ENCODE measurements around the gene NFIC.
A peak's percentile ranks its signal among the peaks of the same experiment; 100 is the strongest.

Gene NFIC

GRCh38 chr19:3335431-3336350, 30.7 kb upstream of the NFIC start:
- Histone ChIP-seq H3K9ac (ENCODE audit: low read depth, low read length, poor library complexity, severe bottlenecking) (no peak overlapping the region), H3K9me2 (replicated peaks; ENCODE audit: low read depth, low read length) (no peaks in the 10 kb centered on the region), H3K9me3 (ENCODE audit: insufficient read depth, low read depth, low read length) (no peaks in the 10 kb centered on the region), H3K4me1 (ENCODE audit: insufficient read depth, low read length, poor library complexity, severe bottlenecking) (peaks cover 25% of the 10 kb centered on the region), H4K20me1 (ENCODE audit: insufficient read depth, low read length, poor library complexity, severe bottlenecking) (no peaks in the 10 kb centered on the region), H2AFZ (ENCODE audit: low read length) (no peak overlapping the region), H3K79me2 (ENCODE audit: insufficient read depth, low read length) (no peaks in the 10 kb centered on the region), H3K36me3 (ENCODE audit: insufficient read depth, low read length) (no peaks in the 10 kb centered on the region), H3K4me2 (ENCODE audit: low read depth, low read length, poor library complexity, severe bottlenecking) (no peak overlapping the region), H3K4me3 (ENCODE audit: low read length, poor library complexity, severe bottlenecking) (no peak overlapping the region), H3K27me3 (ENCODE audit: insufficient read depth, low read length, poor library complexity, severe bottlenecking) (no peaks in the 10 kb centered on the region), H3F3A (ENCODE audit: low read depth) (peaks cover 2% of the 10 kb centered on the region; the same call in 1 of the 2 replicates)
- no peak for TF ChIP-seq EZH2phosphoT487 (IDR thresholded peaks at IDR 0.05; ENCODE audit: borderline replicate concordance)
- TF ChIP-seq, protein P1, sequence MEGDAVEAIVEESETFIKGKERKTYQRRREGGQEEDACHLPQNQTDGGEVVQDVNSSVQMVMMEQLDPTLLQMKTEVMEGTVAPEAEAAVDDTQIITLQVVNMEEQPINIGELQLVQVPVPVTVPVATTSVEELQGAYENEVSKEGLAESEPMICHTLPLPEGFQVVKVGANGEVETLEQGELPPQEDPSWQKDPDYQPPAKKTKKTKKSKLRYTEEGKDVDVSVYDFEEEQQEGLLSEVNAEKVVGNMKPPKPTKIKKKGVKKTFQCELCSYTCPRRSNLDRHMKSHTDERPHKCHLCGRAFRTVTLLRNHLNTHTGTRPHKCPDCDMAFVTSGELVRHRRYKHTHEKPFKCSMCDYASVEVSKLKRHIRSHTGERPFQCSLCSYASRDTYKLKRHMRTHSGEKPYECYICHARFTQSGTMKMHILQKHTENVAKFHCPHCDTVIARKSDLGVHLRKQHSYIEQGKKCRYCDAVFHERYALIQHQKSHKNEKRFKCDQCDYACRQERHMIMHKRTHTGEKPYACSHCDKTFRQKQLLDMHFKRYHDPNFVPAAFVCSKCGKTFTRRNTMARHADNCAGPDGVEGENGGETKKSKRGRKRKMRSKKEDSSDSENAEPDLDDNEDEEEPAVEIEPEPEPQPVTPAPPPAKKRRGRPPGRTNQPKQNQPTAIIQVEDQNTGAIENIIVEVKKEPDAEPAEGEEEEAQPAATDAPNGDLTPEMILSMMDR (conservative IDR thresholded peaks at IDR 0.05; ENCODE audit: low read length), result no peak

GRCh38 chr19:3336351-3336679, 30.1 kb upstream of the NFIC start:
- Histone ChIP-seq H3K9me2 (replicated peaks; ENCODE audit: low read depth, low read length) (no peaks in the 10 kb centered on the region), H3K9me3 (ENCODE audit: insufficient read depth, low read depth, low read length) (no peaks in the 10 kb centered on the region), H3K27me3 (ENCODE audit: insufficient read depth, low read length, poor library complexity, severe bottlenecking) (no peaks in the 10 kb centered on the region), H3K4me2 (ENCODE audit: low read depth, low read length, poor library complexity, severe bottlenecking) (no peak overlapping the region), H3K4me3 (ENCODE audit: low read length, poor library complexity, severe bottlenecking) (no peak overlapping the region), H3K36me3 (ENCODE audit: insufficient read depth, low read length) (no peaks in the 10 kb centered on the region), H3K79me2 (ENCODE audit: insufficient read depth, low read length) (no peaks in the 10 kb centered on the region), H3K4me1 (ENCODE audit: insufficient read depth, low read length, poor library complexity, severe bottlenecking) (peaks cover 26% of the 10 kb centered on the region), H4K20me1 (ENCODE audit: insufficient read depth, low read length, poor library complexity, severe bottlenecking) (no peaks in the 10 kb centered on the region), H3F3A (ENCODE audit: low read depth) (peaks cover 2% of the 10 kb centered on the region; the same call in 1 of the 2 replicates), H2AFZ (ENCODE audit: low read length) (no peak overlapping the region), H3K9ac (ENCODE audit: low read depth, low read length, poor library complexity, severe bottlenecking) (peak overlapping the region; percentile 21)
- no peak for TF ChIP-seq EZH2phosphoT487 (IDR thresholded peaks at IDR 0.05; ENCODE audit: borderline replicate concordance)
- TF ChIP-seq, protein P1 (conservative IDR thresholded peaks at IDR 0.05; ENCODE audit: low read length), result no peak

- no peaks in the 10 kb centered on the region for H3K79me2 ChIP-seq (ENCODE audit: insufficient read depth, low read length)
- H3K27me3 ChIP-seq (ENCODE audit: insufficient read depth, low read length, poor library complexity, severe bottlenecking), result no peaks in the 10 kb centered on the region
- TF ChIP-seq, protein P1 (conservative IDR thresholded peaks at IDR 0.05; ENCODE audit: low read length), result no peak
- TF ChIP-seq EZH2phosphoT487 (IDR thresholded peaks at IDR 0.05; ENCODE audit: borderline replicate concordance), result no peak
- H4K20me1 ChIP-seq (ENCODE audit: insufficient read depth, low read length, poor library complexity, severe bottlenecking), result no peaks in the 10 kb centered on the region
- no peaks in the 10 kb centered on the region for H3K9me3 ChIP-seq (ENCODE audit: insufficient read depth, low read depth, low read length)
- no peaks in the 10 kb centered on the region for H3K9me2 ChIP-seq (replicated peaks; ENCODE audit: low read depth, low read length)
- no peak overlapping the region for H3K4me2 ChIP-seq (ENCODE audit: low read depth, low read length, poor library complexity, severe bottlenecking)
- H3K4me1 ChIP-seq (ENCODE audit: insufficient read depth, low read length, poor library complexity, severe bottlenecking), result peaks cover 31% of the 10 kb centered on the region
- H3K9ac ChIP-seq (ENCODE audit: low read depth, low read length, poor library complexity, severe bottlenecking), result peak overlapping the region; percentile 71
- no peak overlapping the region for H2AFZ ChIP-seq (ENCODE audit: low read length)
- H3K4me3 ChIP-seq (ENCODE audit: low read length, poor library complexity, severe bottlenecking), result no peak overlapping the region
- H3K36me3 ChIP-seq (ENCODE audit: insufficient read depth, low read length), result no peaks in the 10 kb centered on the region
- peaks cover 2% of the 10 kb centered on the region; the same call in 1 of the 2 replicates for H3F3A ChIP-seq (ENCODE audit: low read depth)
Observed at GRCh38 chr19:3336680-3337523, 29.5 kb upstream of the NFIC start.

All from Loucy (cell line).